ENCODE data around the gene KAT6B. TPM values are rescaled to one million over a fixed set of nuclear protein-coding genes. Genes with fewer than 3 reads are reported as not detected.

Gene KAT6B
- total RNA-seq, 1 donor from 2014 or later = 21.7 TPM

- no peak for FAIRE-seq
- Histone ChIP-seq H4K20me1 (ENCODE audit: insufficient read depth, low read length) (no peaks in the 10 kb centered on the region), H3K9ac (ENCODE audit: low read length) (no peak overlapping the region), H3K79me2 (ENCODE audit: insufficient read depth, low read length) (no peaks in the 10 kb centered on the region), H3K4me1 (ENCODE audit: insufficient read depth, low read length) (peaks cover 8% of the 10 kb centered on the region), H3K27me3 (ENCODE audit: insufficient read depth, low read length) (no peaks in the 10 kb centered on the region), H3K36me3 (ENCODE audit: insufficient read depth, low read length) (peaks cover 3% of the 10 kb centered on the region), H3K4me2 (ENCODE audit: low read length) (no peak overlapping the region), H3K4me3 (ENCODE audit: insufficient read depth, low read depth, low read length) (no peak overlapping the region), H3K9me3 (ENCODE audit: insufficient read depth, low read depth, low read length) (no peaks in the 10 kb centered on the region), H2AFZ (ENCODE audit: low read depth, low read length) (no peak overlapping the region), H3K27ac (ENCODE audit: low read depth, low read length) (no peak overlapping the region)
- Mint-ChIP-seq H3K4me1 (ENCODE audit: low read depth, unreplicated experiment) (peaks cover 2% of the 10 kb centered on the region), H3K27me3 (ENCODE audit: low read depth, unreplicated experiment) (no peaks in the 10 kb centered on the region), H3K4me3 (ENCODE audit: unreplicated experiment) (no peak overlapping the region), H3K36me3 (ENCODE audit: low read depth, unreplicated experiment) (peaks cover 16% of the 10 kb centered on the region), H3K9me3 (ENCODE audit: unreplicated experiment) (peaks cover 3% of the 10 kb centered on the region), H3K27ac (ENCODE audit: unreplicated experiment) (no peak overlapping the region)
- DNase-seq (ENCODE audit: low read depth) = no peak
- TF ChIP-seq CTCF (IDR thresholded peaks at IDR 0.05; ENCODE audit: insufficient read depth, low read depth, low read length) (no peak), EZH2 (IDR thresholded peaks at IDR 0.05; ENCODE audit: insufficient read depth, low read length) (no peak)
These were observed 207.7 kb downstream of the KAT6B start for GRCh38 chr10:75034131-75034512.

GRCh38 chr10:75034714-75035258 is 208.4 kb downstream of the KAT6B start:
- FAIRE-seq (no peak), DNase-seq (ENCODE audit: low read depth) (no peak)
- Histone ChIP-seq H2AFZ (ENCODE audit: low read depth, low read length) (no peak overlapping the region), H3K27me3 (ENCODE audit: insufficient read depth, low read length) (no peaks in the 10 kb centered on the region), H3K4me3 (ENCODE audit: insufficient read depth, low read depth, low read length) (no peak overlapping the region), H3K9me3 (ENCODE audit: insufficient read depth, low read depth, low read length) (no peaks in the 10 kb centered on the region), H3K27ac (ENCODE audit: low read depth, low read length) (no peak overlapping the region), H3K36me3 (ENCODE audit: insufficient read depth, low read length) (peaks cover 3% of the 10 kb centered on the region), H3K4me1 (ENCODE audit: insufficient read depth, low read length) (peaks cover 8% of the 10 kb centered on the region), H3K9ac (ENCODE audit: low read length) (no peak overlapping the region), H3K4me2 (ENCODE audit: low read length) (no peak overlapping the region), H4K20me1 (ENCODE audit: insufficient read depth, low read length) (no peaks in the 10 kb centered on the region), H3K79me2 (ENCODE audit: insufficient read depth, low read length) (no peaks in the 10 kb centered on the region)
- Mint-ChIP-seq H3K4me1 (ENCODE audit: low read depth, unreplicated experiment) (peaks cover 2% of the 10 kb centered on the region), H3K9me3 (ENCODE audit: unreplicated experiment) (peaks cover 3% of the 10 kb centered on the region), H3K27me3 (ENCODE audit: low read depth, unreplicated experiment) (no peaks in the 10 kb centered on the region), H3K4me3 (ENCODE audit: unreplicated experiment) (no peak overlapping the region), H3K36me3 (ENCODE audit: low read depth, unreplicated experiment) (peaks cover 10% of the 10 kb centered on the region), H3K27ac (ENCODE audit: unreplicated experiment) (no peak overlapping the region)
- no peak for TF ChIP-seq EZH2 (IDR thresholded peaks at IDR 0.05; ENCODE audit: insufficient read depth, low read length)
- TF ChIP-seq CTCF (IDR thresholded peaks at IDR 0.05; ENCODE audit: insufficient read depth, low read depth, low read length) = no peak

- H3K4me3 ChIP-seq (ENCODE audit: insufficient read depth, low read depth, low read length) = no peak overlapping the region
- no peak overlapping the region for H3K27ac Mint-ChIP-seq (ENCODE audit: unreplicated experiment)
- TF ChIP-seq CTCF (IDR thresholded peaks at IDR 0.05; ENCODE audit: insufficient read depth, low read depth, low read length) (no peak), EZH2 (IDR thresholded peaks at IDR 0.05; ENCODE audit: insufficient read depth, low read length) (no peak)
These were observed 209.7 kb downstream of the KAT6B start for GRCh38 chr10:75035975-75036708.

More at GRCh38 chr10:75035975-75036708, 209.7 kb downstream of the KAT6B start:
- no peaks in the 10 kb centered on the region for H3K9me3 ChIP-seq (ENCODE audit: insufficient read depth, low read depth, low read length)
- H3K27ac ChIP-seq (ENCODE audit: low read depth, low read length) = no peak overlapping the region
- peaks cover 8% of the 10 kb centered on the region for H3K4me1 ChIP-seq (ENCODE audit: insufficient read depth, low read length)
- Mint-ChIP-seq H3K4me3 (ENCODE audit: unreplicated experiment) (no peak overlapping the region), H3K9me3 (ENCODE audit: unreplicated experiment) (peaks cover 3% of the 10 kb centered on the region), H3K27me3 (ENCODE audit: low read depth, unreplicated experiment) (peaks cover 2% of the 10 kb centered on the region), H3K36me3 (ENCODE audit: low read depth, unreplicated experiment) (no peaks in the 10 kb centered on the region), H3K4me1 (ENCODE audit: low read depth, unreplicated experiment) (peaks cover 2% of the 10 kb centered on the region)
- peak; percentile 51 for DNase-seq (ENCODE audit: low read depth)
- no peaks in the 10 kb centered on the region for H3K27me3 ChIP-seq (ENCODE audit: insufficient read depth, low read length)
- no peak for FAIRE-seq
- no peak overlapping the region for H3K4me2 ChIP-seq (ENCODE audit: low read length)
- H2AFZ ChIP-seq (ENCODE audit: low read depth, low read length) = no peak overlapping the region
- no peaks in the 10 kb centered on the region for H3K79me2 ChIP-seq (ENCODE audit: insufficient read depth, low read length)
- no peaks in the 10 kb centered on the region for H3K36me3 ChIP-seq (ENCODE audit: insufficient read depth, low read length)
- no peaks in the 10 kb centered on the region for H4K20me1 ChIP-seq (ENCODE audit: insufficient read depth, low read length)
- no peak overlapping the region for H3K9ac ChIP-seq (ENCODE audit: low read length)

Measured in astrocyte (in vitro differentiated cells and primary cell).